Mesothelial cell of epicardium (in vitro differentiated cells): ENCODE measurements around the gene ECEL1. TPM values are rescaled to one million over a fixed set of nuclear protein-coding genes. Genes with fewer than 3 reads are reported as not detected.
"Not testable (repeated sequence)": the region's sequence is repeated elsewhere in the genome, so short reads cannot be mapped to it uniquely, and the experiment has no call there.

Experiments
- DNase-seq, 2 experiments: peaks; one replicate each; pipeline ENCODE4 v3.0.0; 2021; ENCODE audit warnings: low spot score in 2 of 2; ENCODE audit not compliant: unreplicated experiment in 2 of 2
- H3K27ac Mint-ChIP-seq: 2 replicates; pipeline ENCODE4 v1.8.0; 2021; ENCODE audit warnings: mixed read lengths
- H3K27me3 Mint-ChIP-seq: 2 replicates; pipeline ENCODE4 v1.8.0; 2021; ENCODE audit warnings: low read depth, mixed read lengths
- H3K36me3 Mint-ChIP-seq: 2 replicates; pipeline ENCODE4 v1.8.0; 2021; ENCODE audit warnings: mixed read lengths
- H3K4me1 Mint-ChIP-seq: 2 replicates; pipeline ENCODE4 v1.8.0; 2021; ENCODE audit warnings: mixed read lengths
- H3K4me3 Mint-ChIP-seq: 2 replicates; pipeline ENCODE4 v1.8.0; 2021; ENCODE audit warnings: mild to moderate bottlenecking, moderate library complexity, mixed read lengths
- H3K9me3 Mint-ChIP-seq: 2 replicates; pipeline ENCODE4 v1.8.0; 2021; ENCODE audit warnings: mixed read lengths
- total RNA-seq: library from RNA; stranded (reverse); gene quantifications from 3 replicates; pipeline ENCODE4 v1.2.1, GENCODE V29; 2021
- TF ChIP-seq, protein P1 (sequence below): fragments of 200-600 bp; sonication (generic); IDR thresholded peaks from one replicate; pipeline ENCODE4 v1.5.0; 2021; ENCODE audit warnings: antibody characterized with exemption; ENCODE audit not compliant: unreplicated experiment

Gene ECEL1
- total RNA-seq, 1 donor from 2014 or later, result 8.8 TPM

DNA sequence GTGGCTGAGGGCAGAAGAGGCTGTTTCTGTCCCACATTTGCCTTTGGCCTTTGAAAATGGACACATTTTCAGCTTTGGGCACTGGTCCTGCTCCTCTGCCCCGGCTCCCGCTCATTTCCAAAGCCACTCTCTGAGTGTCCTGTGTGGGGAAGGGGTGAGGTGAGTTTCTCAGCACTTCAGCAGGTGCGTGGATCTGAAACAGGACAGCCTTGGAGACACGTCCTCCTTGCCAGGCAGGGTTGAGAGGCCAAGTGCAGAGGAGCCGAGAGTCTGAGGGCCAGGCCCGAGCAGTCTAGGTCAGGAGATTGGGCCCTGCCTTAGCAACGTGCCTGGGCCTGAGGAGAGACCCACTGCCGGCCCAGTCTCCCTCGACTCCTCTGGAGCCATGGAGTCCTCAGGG lies 53.5 kb downstream of the ECEL1 start:
- H3K36me3 Mint-ChIP-seq, result no peaks in the 10 kb centered on the region

DNA sequence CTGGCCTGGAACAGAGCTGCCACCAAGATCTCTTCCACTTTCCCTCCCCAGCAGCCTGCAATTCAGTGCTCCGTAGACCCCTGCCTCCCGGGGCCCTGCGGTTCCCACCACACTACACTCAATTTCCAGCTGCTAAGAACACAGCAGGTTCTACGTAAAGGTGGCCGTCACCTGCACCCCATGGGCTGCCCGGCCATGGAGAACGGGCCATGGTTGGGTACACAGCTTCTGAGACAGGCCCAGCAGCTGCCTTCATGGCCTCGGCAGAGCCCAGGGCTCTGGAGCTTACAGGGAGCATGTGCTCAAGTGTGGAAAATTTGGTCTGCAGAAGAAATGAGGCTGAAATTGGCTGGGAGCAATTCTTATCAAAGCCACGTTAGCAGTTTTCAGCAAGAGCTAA lies 54.0 kb downstream of the ECEL1 start:
- not testable (repeated sequence) for H3K27ac Mint-ChIP-seq, DNase-seq, H3K4me1 Mint-ChIP-seq, H3K9me3 Mint-ChIP-seq, H3K4me3 Mint-ChIP-seq, H3K27me3 Mint-ChIP-seq, H3K36me3 Mint-ChIP-seq

More for the DNA sequence above, 53.5 kb downstream of the ECEL1 start:
- no peak overlapping the region for H3K27ac Mint-ChIP-seq
- peaks cover 3% of the 10 kb centered on the region for H3K27me3 Mint-ChIP-seq
- TF ChIP-seq, protein P1, sequence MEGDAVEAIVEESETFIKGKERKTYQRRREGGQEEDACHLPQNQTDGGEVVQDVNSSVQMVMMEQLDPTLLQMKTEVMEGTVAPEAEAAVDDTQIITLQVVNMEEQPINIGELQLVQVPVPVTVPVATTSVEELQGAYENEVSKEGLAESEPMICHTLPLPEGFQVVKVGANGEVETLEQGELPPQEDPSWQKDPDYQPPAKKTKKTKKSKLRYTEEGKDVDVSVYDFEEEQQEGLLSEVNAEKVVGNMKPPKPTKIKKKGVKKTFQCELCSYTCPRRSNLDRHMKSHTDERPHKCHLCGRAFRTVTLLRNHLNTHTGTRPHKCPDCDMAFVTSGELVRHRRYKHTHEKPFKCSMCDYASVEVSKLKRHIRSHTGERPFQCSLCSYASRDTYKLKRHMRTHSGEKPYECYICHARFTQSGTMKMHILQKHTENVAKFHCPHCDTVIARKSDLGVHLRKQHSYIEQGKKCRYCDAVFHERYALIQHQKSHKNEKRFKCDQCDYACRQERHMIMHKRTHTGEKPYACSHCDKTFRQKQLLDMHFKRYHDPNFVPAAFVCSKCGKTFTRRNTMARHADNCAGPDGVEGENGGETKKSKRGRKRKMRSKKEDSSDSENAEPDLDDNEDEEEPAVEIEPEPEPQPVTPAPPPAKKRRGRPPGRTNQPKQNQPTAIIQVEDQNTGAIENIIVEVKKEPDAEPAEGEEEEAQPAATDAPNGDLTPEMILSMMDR, result no peak
- DNase-seq, result no peak
- no peaks in the 10 kb centered on the region for H3K4me1 Mint-ChIP-seq
- H3K9me3 Mint-ChIP-seq, result no peaks in the 10 kb centered on the region
- no peak overlapping the region for H3K4me3 Mint-ChIP-seq

DNA sequence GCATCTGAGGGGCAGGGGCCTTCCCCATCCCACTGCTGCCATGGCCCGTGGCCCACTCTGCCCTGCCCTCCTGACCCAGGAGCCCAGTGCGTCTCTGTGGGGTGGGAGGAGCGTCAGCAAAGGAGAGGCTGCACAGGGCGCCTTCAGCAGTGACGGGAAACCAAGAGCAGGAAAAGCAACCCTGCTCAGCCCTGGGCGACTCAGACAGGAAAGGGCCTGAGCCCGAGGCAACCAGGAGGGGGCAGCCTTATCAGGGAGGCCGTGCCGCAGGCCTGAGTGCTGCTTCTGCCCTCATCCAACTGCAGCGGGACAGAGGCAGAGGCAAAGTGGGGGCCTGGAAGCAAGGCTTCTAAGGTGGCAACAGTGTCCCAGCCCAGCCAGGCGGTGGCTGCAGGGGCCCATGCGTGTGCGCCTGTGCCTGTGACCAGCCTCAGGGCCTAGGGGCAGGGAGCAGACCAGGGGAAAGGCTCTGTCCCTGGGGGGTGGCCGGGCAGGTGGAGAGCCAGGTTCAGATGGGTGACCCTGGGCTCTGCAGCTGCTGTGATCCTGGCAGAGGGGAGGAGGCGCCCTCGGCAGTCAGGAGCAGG lies 54.9 kb downstream of the ECEL1 start:
- TF ChIP-seq, protein P1, result no peak
- H3K4me3 Mint-ChIP-seq, result no peak overlapping the region
- no peak for DNase-seq
- no peaks in the 10 kb centered on the region for H3K27me3 Mint-ChIP-seq
- H3K27ac Mint-ChIP-seq, result no peak overlapping the region
- no peaks in the 10 kb centered on the region for H3K9me3 Mint-ChIP-seq
- H3K36me3 Mint-ChIP-seq, result no peaks in the 10 kb centered on the region
- no peaks in the 10 kb centered on the region for H3K4me1 Mint-ChIP-seq

DNA sequence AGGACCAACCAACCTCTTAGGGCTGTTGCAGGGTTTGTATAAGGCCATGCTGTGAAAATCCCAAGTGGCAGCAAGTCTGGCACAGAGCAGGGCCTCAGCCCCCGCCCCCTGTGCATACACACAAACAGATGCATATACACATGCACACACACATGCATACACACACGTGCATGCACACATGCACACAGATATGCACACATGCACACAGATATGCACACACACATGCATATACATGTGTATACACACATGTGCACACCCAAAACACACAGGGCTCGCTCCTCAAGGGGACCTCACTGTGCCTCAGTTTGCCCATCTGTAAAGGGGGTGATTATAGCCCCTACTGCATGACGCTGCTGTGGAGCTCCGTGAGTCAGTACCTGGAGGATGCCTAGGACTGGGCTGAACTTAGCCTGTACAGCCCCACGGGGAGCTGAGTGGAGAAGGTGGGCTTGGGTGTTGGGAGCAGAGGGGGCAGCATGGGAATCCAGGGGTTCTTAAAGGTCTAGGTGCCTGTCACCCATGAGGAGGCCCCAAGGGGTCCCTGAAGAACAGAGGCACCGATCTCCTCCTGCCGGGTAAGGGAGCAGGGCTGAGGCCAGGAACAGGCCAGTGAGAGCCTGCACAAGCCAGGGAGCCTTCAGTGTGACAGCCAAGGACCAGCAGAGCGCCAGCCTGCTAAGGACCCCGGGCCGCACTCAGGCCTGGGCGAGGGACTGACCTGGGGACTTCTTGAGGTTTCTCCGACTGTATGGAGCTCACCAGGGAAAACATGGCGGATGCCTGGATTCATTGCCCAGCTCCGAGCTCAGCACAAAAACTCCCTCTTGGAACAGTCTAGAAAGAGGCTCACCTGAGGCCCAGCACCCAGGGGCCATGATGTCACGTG lies 55.7 kb downstream of the ECEL1 start:
- H3K27me3 Mint-ChIP-seq, result no peaks in the 10 kb centered on the region
- no peak overlapping the region for H3K4me3 Mint-ChIP-seq
- no peaks in the 10 kb centered on the region for H3K9me3 Mint-ChIP-seq
- TF ChIP-seq, protein P1, result no peak
- H3K27ac Mint-ChIP-seq, result no peak overlapping the region
- no peaks in the 10 kb centered on the region for H3K4me1 Mint-ChIP-seq
- no peaks in the 10 kb centered on the region for H3K36me3 Mint-ChIP-seq
- DNase-seq, result no peak

Other genes starting within 250 kb of the ECEL1 start
- not detected in 3 replicates for gene ALPP, start 109.1 kb downstream of the ECEL1 start, total RNA-seq
- gene ALPG, start 81.0 kb downstream of the ECEL1 start, total RNA-seq, result not detected in 3 replicates
- not detected in 3 replicates for gene ALPI, start 31.7 kb downstream of the ECEL1 start, total RNA-seq
- gene PRSS56, start 32.6 kb upstream of the ECEL1 start, total RNA-seq, result 0.09 TPM in 1 of 3 replicates, not detected in the others
- gene CHRND, start 38.3 kb upstream of the ECEL1 start, total RNA-seq, result not detected in 3 replicates
- gene CHRNG, start 51.9 kb upstream of the ECEL1 start, total RNA-seq, result 0.11 TPM in 1 of 3 replicates, not detected in the others
- gene TIGD1, start 62.7 kb upstream of the ECEL1 start, total RNA-seq, result 11.0 to 12.2 TPM (median 11.2 TPM) in 3 replicates
- gene EIF4E2, start 62.9 kb upstream of the ECEL1 start, total RNA-seq, result 72.2 to 78.3 TPM (median 72.5 TPM) in 3 replicates
- gene EFHD1, start 145.8 kb upstream of the ECEL1 start, total RNA-seq, result 5.3 to 5.6 TPM (median 5.4 TPM) in 3 replicates
- 75.3 to 78.8 TPM (median 76.9 TPM) in 3 replicates for gene GIGYF2, start 209.5 kb upstream of the ECEL1 start, total RNA-seq